OCI-LY1 (cell line): ENCODE results near the gene APOH.

Source experiments
- EZH2 ChIP-seq: fragments of 200-600 bp; sonication (generic), shearing (Covaris generic); IDR thresholded peaks from 2 replicates; pipeline ENCODE4 v1.8.0; 2017; ENCODE audit warnings: borderline replicate concordance, mixed run types, mild to moderate bottlenecking, antibody characterized with exemption, low read length, moderate library complexity, mixed read lengths
- TF ChIP-seq, protein P1 (sequence below): fragments of 200-600 bp; sonication (generic), shearing (Covaris generic); IDR thresholded peaks from 2 replicates; pipeline ENCODE4 v1.5.1; 2017; ENCODE audit warnings: mild to moderate bottlenecking, antibody characterized with exemption, low read length, moderate library complexity, mixed read lengths

DNA sequence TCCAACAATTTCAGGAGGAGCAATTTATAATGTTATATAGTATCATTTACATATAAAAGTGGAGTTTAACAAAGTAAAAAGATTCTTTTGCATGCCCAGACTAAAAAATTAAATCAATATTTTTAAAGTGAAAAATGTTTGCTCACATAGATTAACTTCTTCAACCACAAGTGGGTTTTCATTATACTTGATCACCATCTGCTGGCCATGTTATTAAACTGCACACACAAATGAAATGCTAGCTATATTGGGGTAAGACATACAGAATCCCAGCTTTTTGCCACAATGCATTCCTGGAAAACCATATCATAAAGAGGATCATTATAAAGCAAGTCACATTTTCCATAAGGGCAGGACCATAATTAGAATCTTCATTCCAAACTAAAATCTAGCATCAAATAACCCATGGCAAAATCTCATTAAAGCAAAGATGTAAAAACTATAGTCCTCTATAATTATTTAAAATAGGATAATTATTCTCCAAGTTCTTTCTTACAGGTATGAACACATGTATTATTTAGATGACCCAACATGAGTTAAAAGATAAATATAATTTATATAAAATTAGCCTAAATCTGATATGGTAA, 63.6 kb downstream of the APOH start:
- TF ChIP-seq, protein P1, sequence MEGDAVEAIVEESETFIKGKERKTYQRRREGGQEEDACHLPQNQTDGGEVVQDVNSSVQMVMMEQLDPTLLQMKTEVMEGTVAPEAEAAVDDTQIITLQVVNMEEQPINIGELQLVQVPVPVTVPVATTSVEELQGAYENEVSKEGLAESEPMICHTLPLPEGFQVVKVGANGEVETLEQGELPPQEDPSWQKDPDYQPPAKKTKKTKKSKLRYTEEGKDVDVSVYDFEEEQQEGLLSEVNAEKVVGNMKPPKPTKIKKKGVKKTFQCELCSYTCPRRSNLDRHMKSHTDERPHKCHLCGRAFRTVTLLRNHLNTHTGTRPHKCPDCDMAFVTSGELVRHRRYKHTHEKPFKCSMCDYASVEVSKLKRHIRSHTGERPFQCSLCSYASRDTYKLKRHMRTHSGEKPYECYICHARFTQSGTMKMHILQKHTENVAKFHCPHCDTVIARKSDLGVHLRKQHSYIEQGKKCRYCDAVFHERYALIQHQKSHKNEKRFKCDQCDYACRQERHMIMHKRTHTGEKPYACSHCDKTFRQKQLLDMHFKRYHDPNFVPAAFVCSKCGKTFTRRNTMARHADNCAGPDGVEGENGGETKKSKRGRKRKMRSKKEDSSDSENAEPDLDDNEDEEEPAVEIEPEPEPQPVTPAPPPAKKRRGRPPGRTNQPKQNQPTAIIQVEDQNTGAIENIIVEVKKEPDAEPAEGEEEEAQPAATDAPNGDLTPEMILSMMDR, result peak; percentile 73
- TF ChIP-seq EZH2, result no peak
